HG03135 (cell line): ENCODE results near the gene RETN.
"Not testable (repeated sequence)": the region's sequence is repeated elsewhere in the genome, so short reads cannot be mapped to it uniquely, and the experiment has no call there.

Source experiments
- ATAC-seq: cut with Tn5 transposase; IDR thresholded peaks from one replicate; pipeline ENCODE4 v1.9.1; 2021; ENCODE audit warnings: mild to moderate bottlenecking, moderate library complexity; ENCODE audit not compliant: unreplicated experiment

RETN gene

DNA sequence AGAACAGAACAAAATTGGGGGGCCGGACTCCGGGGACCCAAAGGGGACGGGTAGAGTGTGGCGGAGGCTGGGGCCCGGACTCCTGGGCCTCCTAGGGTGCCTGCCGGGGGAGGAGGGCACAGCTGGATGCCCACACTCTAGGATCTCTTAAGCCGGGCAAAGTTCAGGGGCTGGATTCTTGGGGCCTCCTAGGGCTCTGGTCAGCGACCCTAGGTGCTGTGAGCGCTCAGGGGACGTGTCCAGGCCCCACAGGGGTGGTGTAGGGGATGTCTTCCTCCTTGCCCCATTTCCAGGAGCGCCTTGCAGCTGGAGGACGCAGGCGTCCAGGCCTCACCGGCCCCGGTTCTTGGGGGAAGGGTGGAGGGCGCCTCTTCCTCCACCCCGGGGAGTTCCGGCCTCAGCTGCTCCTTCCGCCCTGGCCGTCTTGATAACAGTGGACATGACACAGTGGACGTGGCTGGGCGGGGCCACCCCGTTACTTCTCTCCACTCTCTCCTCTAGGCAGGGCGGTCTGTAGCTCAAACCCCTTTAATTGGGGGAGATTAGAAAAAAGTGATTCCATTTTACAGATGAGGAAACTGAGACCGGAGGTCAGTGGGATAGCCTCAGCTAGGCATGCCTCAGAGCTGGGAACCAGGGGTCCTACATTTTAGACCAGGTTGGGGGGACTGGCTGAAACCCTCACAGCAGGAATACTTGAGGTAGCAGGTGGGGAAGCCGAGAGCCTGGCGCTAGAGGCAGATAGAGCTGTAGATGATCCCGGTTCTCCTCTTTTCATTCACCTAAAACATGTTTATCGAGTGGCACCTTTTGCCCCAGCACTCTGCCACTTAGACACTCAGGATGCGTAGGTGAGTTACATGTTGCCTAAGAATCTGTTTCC lies 31.2 kb upstream of the RETN start:
- peak; percentile 10 for ATAC-seq

DNA sequence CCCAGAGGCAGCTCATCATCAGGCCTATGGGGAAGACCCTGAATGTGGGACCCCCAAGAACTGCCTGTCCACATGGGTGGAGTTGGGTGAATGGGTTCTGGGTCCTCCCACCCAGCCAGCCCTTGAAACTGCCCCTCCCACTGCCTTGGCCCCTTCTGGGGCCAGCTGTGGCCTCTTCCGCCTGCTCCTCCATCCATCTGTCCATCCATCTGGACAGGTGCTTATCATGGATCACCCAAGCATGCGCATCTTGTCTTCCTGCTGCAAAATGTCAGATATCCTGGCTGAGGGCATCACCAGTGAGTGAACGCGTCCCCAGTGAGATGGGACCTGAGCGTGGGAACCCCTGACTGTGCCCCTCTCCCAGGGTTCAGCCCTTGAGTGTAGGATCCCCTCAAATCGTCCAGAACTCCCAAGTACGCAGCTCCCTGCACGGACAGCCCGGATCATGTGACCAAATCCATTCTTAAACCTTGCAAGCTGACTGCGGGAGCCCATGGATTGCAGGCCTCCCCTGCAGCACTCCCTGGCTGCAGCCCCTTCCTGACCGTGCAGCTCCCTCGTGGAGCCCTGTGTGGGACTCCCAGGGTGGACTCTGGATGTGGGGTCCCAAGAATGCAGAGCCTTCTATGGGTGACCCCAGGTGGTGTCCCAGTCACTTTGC lies 29.9 kb upstream of the RETN start:
- ATAC-seq = no peak

DNA sequence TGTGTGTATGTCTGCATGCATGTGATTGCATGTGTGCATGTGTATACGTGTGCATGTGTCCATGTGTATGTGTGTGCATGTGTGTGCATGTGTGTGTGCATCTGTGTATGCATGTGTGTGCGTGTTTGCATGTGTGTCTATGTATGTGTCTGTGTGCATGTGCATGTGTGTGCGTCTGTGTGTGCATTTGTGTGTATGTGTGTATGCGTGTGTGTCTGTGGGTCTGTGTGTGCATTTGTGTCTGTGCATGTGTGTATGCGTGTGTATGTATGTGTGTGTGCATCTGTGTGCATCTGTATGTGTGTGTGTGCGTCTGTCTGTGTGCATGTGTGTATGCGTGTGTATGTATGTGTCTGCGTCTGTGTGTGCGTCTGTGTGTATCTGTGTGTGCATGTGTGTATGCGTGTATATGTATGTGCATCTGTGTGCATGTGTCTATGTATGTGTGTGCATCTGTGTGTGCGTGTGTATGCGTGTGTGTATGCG lies 28.9 kb upstream of the RETN start:
- ATAC-seq = no peak

DNA sequence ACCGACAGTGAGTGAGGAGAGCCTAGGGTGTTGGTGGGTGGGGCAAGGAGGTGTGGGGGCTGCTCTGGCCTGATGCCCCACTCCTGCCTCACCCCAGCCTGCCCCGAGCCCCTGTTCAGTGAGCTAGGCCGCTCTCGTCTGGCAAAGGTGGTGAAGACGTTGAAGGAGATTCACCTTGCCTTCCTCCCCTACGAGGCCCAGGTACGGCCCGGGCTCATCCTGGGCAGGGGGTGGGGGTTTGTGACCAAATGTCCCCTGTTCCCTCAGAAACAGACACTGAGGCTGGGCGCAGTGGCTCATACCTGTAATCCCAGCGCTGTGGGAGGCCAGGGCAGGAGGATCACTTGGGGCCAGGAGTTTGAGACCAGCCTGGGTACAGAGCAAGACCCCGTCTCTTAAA lies 28.0 kb upstream of the RETN start:
- ATAC-seq = no peak

DNA sequence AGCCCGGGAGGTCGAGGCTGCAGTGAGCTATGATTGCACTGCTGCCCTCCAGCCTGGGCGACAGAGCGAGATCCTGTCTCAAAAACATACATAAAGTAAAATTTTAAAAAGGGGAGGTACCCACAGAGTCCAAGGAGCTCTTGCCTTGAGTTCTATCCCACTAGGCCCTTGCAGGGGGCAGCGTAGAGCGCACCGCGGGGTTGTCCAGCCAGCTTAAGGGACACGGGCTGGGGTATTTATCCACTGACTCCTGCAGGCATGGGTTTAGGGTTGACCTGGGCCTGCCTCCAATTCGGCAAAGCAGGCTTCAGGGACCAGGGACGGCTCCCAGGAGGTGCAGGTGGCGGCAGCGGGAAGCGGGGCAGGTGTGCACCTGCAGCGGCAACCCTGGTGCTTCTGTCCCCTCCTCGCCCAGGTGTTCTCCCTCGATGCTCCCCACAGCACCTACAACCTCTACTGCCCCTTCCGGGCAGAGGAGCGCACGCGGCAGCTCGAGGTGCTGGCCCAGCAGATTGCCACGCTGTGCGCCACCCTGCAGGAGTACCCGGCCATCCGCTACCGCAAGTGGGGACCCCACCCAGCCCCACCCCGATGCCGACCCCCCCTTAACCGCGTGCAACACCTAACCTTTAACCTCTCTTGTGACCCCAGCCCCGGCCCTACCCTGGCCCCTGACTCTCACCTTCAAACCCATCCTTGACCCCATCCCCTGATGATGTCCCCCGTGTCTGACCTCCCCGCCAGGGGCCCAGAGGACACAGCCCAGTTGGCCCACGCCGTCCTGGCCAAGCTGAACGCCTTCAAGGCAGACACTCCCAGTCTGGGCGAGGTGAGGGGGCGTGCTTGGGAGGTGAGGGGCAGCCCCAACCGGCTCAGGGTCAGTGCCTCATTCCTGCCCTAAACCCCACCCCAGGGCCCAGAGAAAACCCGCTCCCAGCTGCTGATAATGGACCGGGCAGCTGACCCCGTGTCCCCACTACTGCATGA lies 27.3 kb upstream of the RETN start:
- no peak for ATAC-seq

DNA sequence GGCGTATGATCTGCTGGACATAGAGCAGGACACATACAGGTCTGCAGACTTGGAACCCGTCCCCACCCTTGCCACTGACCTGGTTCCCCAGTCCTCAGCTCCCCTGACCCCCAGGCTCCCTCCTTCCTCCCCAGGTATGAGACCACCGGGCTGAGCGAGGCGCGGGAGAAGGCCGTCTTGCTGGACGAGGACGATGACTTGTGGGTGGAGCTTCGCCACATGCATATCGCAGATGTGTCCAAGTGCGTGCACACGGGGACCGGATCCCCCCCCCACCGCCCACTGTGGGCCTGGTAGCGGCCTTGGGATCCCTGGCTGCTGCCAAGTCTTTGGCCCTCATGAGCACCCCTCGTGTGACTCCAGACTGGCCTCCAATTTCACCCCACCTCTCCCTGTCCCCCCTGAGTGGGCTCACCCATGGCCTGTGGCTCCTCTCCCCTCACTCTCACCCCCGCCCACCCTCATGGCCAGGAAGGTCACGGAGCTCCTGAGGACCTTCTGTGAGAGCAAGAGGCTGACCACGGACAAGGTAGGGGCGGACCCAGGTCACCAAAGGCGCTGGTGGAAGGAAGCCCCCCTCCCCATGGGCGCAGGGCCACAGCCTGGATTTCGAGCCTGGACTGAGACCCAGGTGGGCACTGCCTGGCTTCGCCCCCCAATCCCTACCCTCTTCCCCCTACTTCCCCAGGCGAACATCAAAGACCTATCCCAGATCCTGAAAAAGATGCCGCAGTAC lies 26.4 kb upstream of the RETN start:
- no peak for ATAC-seq

DNA sequence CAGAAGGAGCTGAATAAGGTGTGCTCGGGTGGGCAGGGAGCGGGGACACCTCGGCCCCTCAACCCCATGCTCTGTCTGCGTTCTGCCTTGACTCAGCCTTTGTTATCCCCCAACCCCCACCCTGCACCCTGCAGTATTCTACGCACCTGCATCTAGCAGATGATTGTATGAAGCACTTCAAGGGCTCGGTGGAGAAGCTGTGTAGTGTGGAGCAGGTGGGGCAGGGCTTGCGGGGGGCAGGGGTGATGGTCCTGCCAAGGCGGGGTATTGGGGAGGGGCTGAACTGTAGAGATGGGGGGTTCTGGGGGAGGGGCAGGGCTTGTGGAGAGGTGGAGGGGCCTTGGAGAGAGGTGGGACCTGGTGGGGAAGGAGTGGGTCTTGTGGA lies 25.8 kb upstream of the RETN start:
- ATAC-seq = no peak

DNA sequence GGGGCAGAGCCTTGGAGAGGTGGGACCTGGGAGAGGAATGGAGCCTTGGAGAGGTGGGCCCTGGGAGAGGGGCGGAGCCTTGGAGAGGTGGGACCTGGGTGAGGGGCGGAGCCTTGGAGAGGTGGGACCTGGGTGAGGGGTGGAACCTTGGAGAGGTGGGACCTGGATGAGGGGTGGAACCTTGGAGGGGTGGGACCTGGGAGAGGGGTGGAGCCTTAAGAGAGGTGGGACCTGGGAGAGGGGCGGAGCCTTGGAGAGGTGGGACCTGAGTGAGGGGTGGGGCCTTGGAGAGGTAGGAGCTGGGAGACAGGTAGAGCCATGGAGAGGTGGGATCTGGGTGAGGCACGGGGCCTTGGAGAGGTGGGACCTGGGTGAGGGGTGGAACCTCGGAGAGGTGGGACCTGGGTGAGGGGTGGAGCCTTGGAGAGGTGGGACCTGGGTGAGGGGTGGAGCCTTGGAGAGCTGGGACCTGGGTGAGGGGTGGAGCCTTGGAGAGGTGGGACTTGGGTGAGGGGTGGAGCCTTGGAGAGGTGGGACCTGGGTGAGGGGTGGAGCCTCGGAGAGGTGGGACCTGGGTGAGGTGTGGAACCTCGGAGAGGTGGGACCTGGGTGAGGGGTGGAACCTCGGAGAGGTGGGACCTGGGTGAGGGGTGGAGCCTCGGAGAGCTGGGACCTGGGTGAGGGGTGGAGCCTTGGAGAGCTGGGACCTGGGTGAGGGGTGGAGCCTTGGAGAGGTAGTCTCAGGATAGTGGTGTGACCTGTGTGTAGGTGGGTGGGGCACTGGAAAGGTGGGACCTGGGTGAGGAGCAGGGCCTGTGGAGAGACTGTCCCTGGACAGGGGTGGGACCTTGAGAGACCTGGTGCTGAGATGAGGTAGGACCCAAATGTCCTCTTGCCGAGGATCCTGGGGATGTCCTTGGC lies 25.0 kb upstream of the RETN start:
- ATAC-seq = not testable (repeated sequence)

DNA sequence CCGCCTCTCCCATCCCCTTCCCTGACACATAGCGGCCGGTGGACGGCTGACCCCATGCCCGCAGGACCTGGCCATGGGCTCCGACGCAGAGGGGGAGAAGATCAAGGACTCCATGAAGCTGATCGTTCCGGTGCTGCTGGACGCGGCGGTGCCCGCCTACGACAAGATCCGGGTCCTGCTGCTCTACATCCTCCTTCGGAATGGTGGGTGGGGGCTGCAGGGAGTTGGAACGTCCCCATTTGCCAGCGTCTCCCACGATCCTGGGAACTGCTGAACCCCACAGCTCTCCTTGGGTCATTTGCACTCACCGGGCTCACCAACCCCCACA lies 24.3 kb upstream of the RETN start:
- ATAC-seq = no peak

DNA sequence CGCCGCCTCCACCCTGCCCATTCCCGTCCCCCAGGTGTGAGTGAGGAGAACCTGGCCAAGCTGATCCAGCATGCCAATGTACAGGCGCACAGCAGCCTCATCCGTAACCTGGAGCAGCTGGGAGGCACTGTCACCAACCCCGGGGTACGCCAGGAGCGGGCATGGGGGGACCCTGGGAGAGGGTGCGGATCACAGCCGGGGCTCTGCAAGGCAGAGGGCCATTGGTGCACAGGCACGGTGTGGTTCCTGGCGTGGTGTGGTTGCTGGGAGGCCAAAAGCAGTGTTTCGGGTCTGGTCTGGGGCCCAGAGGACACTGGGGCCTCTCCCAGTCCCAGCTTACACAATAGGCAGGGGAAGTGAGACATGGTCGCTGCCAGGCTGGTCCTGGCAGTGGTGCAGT lies 23.7 kb upstream of the RETN start:
- ATAC-seq = no peak

DNA sequence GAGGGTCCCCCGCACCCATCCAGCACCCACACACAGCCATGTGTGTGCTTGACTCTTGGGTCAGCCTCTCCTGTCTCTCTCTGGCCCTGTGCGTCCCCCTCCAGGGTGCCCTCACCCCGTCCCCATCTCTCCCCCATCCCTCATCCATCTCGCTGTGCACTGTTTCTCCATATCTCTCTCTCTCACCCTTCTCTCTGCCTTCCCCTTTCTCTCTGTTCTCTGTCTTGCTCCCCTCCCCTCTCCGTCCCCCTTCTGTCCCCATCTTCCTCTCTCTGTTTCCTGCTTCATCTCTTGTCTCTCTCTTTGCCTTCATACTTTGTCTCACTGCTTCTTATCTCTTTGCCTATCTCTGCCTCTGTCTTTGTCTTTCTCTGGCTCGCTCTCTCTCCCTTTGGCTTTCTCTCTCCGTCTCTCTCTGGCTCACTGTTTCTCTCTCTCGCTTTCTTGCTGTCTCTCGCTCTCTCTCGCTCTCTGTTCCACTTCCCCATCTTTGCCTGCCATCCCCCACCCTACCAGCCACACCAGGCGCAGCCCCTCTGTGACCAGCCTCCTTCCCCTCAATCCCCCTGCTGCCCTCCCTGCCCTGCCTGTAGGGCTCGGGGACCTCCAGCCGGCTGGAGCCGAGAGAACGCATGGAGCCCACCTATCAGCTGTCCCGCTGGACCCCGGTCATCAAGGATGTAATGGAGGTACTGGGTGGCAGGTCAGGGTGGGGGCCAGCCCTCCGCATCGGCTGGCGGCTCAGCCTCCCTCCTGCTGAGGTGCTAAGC lies 23.0 kb upstream of the RETN start:
- ATAC-seq = no peak

DNA sequence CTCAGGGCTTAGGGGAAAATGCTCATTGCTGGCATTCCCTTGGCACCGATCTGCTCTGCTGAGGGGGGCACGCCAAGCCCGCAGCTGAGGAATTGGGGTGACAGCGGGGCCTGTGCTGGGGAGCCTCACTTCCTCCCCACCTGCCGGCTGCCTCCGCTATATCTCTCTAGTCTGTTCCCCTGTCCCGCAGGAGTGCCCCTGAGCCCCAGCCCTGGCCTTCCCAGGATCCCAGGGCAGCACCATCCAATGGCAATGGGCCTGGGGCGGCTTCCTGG lies 22.5 kb upstream of the RETN start:
- no peak for ATAC-seq

DNA sequence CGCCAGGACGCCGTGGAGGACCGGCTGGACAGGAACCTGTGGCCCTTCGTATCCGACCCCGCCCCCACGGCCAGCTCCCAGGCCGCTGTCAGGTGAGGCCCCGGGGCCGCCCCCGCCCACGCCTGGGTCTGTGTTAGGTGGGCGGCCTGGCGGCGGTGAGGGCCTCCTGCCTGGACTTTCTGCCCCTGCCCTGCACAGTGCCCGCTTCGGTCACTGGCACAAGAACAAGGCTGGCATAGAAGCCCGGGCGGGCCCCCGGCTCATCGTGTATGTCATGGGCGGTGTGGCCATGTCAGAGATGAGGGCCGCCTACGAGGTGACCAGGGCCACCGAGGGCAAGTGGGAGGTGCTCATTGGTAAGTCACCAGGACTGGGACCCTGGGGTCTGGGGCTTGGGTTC lies 21.7 kb upstream of the RETN start:
- no peak for ATAC-seq

DNA sequence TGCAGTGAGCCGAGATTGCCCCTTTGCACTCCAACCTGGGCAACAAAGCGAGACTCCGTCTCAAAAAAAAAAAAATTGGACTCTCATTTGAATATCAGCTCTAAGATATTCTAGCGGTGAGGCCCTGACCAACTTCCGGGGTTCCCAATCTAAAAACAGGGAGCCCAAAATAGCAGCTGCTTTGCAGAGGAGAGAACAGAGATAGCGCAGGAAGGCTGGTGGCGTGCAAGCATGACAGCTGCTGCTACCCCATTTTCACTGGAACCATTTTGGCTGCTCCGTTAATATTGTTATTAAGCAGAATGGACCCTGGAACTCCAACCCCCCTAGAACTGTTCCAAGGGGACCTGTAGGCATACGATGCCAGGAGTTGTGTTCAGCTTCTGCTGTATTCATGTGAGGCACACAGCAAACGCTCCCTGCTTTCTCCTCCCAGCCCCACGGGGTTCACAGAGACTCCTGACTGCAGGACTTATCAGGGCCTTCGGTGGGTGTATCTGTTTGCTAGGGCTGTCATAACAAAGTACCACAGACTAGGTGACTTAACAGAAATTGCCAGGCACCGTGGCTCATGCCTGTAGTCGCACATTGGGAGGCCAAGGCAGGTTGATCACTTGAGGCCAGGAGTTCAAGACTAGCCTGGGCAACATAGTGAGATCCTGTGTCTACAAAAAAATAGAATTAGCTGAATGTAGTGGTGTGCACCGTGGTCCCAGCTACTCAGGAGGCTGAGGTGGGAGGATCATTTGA lies 20.4 kb upstream of the RETN start:
- no peak for ATAC-seq

DNA sequence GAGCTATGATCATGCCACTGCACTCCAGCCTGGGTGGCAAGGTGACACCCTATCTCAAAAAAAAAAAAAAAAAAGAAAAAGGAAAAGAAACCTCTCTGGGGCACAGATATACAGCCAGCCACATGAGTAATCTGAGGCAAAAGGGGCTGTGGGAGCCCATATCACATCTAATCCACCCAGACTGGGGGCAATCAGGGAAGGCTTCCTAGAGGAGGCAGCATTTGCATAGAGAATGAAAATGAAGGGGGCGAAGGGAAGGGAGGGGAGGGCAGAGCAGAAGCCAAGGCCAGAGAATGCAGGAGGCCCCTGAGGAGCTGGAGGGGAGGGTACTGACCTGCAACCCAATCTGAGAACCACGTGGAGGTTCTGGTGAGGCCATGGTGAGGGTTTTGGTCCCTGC lies 18.7 kb upstream of the RETN start:
- no peak for ATAC-seq

DNA sequence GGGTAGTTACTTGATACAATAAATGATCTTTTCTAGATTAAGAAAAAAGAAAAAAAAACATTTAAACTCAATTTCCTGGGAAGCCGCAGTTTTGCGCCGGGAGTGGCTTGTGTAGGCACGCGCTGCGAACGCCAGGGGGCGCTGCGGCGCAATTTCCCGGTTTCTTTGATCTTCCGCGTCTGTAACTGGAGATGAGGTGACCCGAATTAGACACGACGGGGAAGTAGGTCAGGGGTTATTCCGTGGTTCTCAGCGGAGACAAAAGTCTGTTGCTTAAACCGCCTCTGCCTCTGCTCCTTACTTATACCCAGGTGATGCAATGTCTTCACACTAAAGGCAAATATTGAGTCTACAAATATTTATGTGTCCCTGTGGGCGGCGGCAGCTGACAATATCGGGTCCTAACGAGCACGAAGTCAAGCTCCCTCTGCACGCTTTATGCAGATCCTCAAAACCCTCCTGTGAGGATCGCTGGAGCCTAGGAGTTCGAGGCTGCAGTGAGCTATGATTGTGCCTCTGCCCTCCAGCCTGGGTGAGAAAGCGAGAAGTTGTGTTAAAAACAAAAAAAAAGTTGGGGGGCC lies 16.7 kb upstream of the RETN start:
- no peak for ATAC-seq

DNA sequence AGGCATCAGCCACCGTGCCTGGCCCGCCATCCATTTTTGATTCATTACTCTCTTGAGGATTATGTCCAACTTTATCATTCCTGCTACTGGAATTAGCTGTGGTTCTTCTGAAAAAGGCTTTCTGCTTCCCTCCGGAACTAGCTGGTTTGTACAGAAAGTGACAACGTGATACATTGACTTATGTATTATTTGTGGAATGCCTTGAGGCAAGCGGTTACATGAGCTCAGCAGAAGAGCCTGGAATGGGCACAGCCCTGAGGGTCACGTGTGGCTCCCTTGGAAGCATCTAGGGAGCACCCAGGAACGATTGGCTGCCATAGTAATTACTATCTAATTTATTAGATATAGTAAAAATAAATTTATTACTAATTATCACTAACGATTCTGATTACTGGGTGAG lies 14.4 kb upstream of the RETN start:
- no peak for ATAC-seq

DNA sequence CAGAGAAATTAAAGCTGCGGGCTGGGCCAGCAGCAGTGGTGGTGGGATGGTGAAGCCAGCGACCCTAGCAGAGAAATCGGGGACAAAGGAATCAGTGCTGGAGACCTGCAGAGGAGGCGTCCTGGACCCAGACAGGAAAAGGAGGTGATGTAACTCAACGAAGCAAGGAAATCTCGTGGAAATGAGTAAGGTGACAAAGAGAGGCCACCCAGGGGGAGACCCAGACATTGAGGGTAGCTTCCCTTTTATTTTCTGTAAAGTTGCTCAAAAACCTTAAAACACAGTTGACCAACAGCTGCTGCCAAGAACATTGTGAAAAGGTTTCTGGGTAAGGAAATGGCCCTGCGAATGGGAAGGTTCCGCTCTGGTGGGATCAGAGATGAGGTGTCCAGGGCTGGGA lies 13.3 kb upstream of the RETN start:
- ATAC-seq = no peak
